Osteoblast (primary cell): Measurements from ENCODE around the gene FTH1. TPM values are rescaled to one million over a fixed set of nuclear protein-coding genes. Genes with fewer than 3 reads are reported as not detected.
A peak's percentile ranks its signal among the peaks of the same experiment; 100 is the strongest.
"Not testable (repeated sequence)": the region's sequence is repeated elsewhere in the genome, so short reads cannot be mapped to it uniquely, and the experiment has no call there.

Experiments used
- DNase-seq: peaks from one replicate; pipeline ENCODE4 v3.0.0; 2011; ENCODE audit warnings: low spot score, mixed read lengths; ENCODE audit not compliant: insufficient read length; ENCODE audit errors: missing footprints
- H2AFZ ChIP-seq: 2 replicates; pipeline ENCODE4 v1.6.0; 2011; ENCODE audit warnings: mild to moderate bottlenecking, low read length
- H3K27ac ChIP-seq: 2 replicates; pipeline ENCODE4 v1.5.1; 2011; ENCODE audit warnings: mild to moderate bottlenecking, low read depth, low read length, moderate library complexity
- H3K27me3 ChIP-seq: 2 replicates; pipeline ENCODE4 v1.6.0; 2012; ENCODE audit warnings: mild to moderate bottlenecking, control low read depth, inconsistent platforms, low read length, moderate library complexity; ENCODE audit not compliant: insufficient read depth
- H3K36me3 ChIP-seq: 2 replicates; pipeline ENCODE4 v1.5.1; 2011; ENCODE audit warnings: mild to moderate bottlenecking, low read length, control low read depth, moderate library complexity; ENCODE audit not compliant: insufficient read depth
- H3K4me1 ChIP-seq: 2 replicates; pipeline ENCODE4 v1.5.1; 2011; ENCODE audit warnings: mild to moderate bottlenecking, low read length, control low read depth, moderate library complexity; ENCODE audit not compliant: insufficient read depth
- H3K4me2 ChIP-seq: 2 replicates; pipeline ENCODE4 v1.6.0; 2011; ENCODE audit warnings: mild to moderate bottlenecking, low read length; ENCODE audit not compliant: insufficient read depth
- H3K4me3 ChIP-seq: fragments of 200-600 bp; sonication (generic); 3 replicates; pipeline ENCODE4 v1.5.1; 2012; ENCODE audit warnings: mild to moderate bottlenecking, low read length, inconsistent platforms; ENCODE audit not compliant: insufficient read depth
- H3K79me2 ChIP-seq: 2 replicates; pipeline ENCODE4 v1.6.0; 2012; ENCODE audit warnings: mild to moderate bottlenecking, low read length, control low read depth, inconsistent platforms; ENCODE audit not compliant: insufficient read depth
- H3K9me3 ChIP-seq: 2 replicates; pipeline ENCODE4 v1.5.1; 2011; ENCODE audit warnings: low read depth, low read length, control low read depth
- H4K20me1 ChIP-seq: 2 replicates; pipeline ENCODE4 v1.6.0; 2012; ENCODE audit warnings: mild to moderate bottlenecking, low read length, control low read depth; ENCODE audit not compliant: insufficient read depth
- CTCF ChIP-seq: IDR thresholded peaks from 2 replicates; pipeline ENCODE4 v1.5.1; 2011; ENCODE audit warnings: mild to moderate bottlenecking, low read depth, low read length, moderate library complexity; ENCODE audit errors: extremely low read depth
- total RNA-seq: library from RNA; depleted of rRNA; stranded (reverse); fragments of >200 nt; gene quantifications from 2 replicates; pipeline ENCODE4 v1.2.3, GENCODE V29; 2012

Gene FTH1
- total RNA-seq, 1 donor = 1,507 TPM

GRCh38 chr11:61968758-61969390, 1.4 kb upstream of the FTH1 start:
- Histone ChIP-seq H3K79me2 (peaks cover 39% of the 10 kb centered on the region), H3K27me3 (no peaks in the 10 kb centered on the region), H3K4me3 (peak overlapping the region; percentile 78), H3K4me1 (peaks cover 66% of the 10 kb centered on the region), H3K36me3 (peaks cover 19% of the 10 kb centered on the region), H2AFZ (no peak overlapping the region), H3K4me2 (peak overlapping the region; percentile 90), H3K27ac (peak overlapping the region; percentile 98), H4K20me1 (peaks cover 31% of the 10 kb centered on the region), H3K9me3 (no peaks in the 10 kb centered on the region)
- TF ChIP-seq CTCF = no peak
- DNase-seq = no peak

- DNase-seq = peak; percentile 89
- Histone ChIP-seq H3K4me3 (peak overlapping the region; percentile 78), H3K4me2 (peak overlapping the region; percentile 90), H3K36me3 (peaks cover 27% of the 10 kb centered on the region), H3K79me2 (peaks cover 39% of the 10 kb centered on the region), H3K27ac (peak overlapping the region; percentile 83), H3K9me3 (no peaks in the 10 kb centered on the region), H4K20me1 (peaks cover 33% of the 10 kb centered on the region), H2AFZ (peak overlapping the region; percentile 81), H3K4me1 (peaks cover 66% of the 10 kb centered on the region), H3K27me3 (no peaks in the 10 kb centered on the region)
- TF ChIP-seq CTCF = no peak
These were observed 707 bp upstream of the FTH1 start for GRCh38 chr11:61967924-61968757.

GRCh38 chr11:61966734-61967115, 709 bp downstream of the FTH1 start:
- TF ChIP-seq CTCF = no peak
- peak overlapping the region; percentile 78 for H3K4me3 ChIP-seq
- H4K20me1 ChIP-seq = peaks cover 35% of the 10 kb centered on the region
- peaks cover 57% of the 10 kb centered on the region for H3K4me1 ChIP-seq
- H3K79me2 ChIP-seq = peaks cover 39% of the 10 kb centered on the region
- no peak overlapping the region for H2AFZ ChIP-seq
- no peaks in the 10 kb centered on the region for H3K9me3 ChIP-seq
- H3K27me3 ChIP-seq = no peaks in the 10 kb centered on the region
- peaks cover 27% of the 10 kb centered on the region for H3K36me3 ChIP-seq
- H3K4me2 ChIP-seq = peak overlapping the region; percentile 93
- peak overlapping the region; percentile 76 for H3K27ac ChIP-seq
- no peak for DNase-seq

GRCh38 chr11:61964666-61965271, 2.7 kb downstream of the FTH1 start:
- Histone ChIP-seq H3K4me3 (peak overlapping the region; percentile 78), H3K4me1 (peaks cover 44% of the 10 kb centered on the region), H3K36me3 (peaks cover 27% of the 10 kb centered on the region), H3K79me2 (peaks cover 39% of the 10 kb centered on the region), H3K4me2 (peak overlapping the region; percentile 93), H4K20me1 (peaks cover 39% of the 10 kb centered on the region), H3K27ac (peak overlapping the region; percentile 50)
- not testable (repeated sequence) for H3K9me3 ChIP-seq, H2AFZ ChIP-seq, DNase-seq, H3K27me3 ChIP-seq
